GM19351 (cell line): ENCODE data around the gene CATSPERZ.

Experiments used
- ATAC-seq: cut with Tn5 transposase; IDR thresholded peaks from one replicate; pipeline ENCODE4 v1.9.1; 2021; ENCODE audit warnings: mild to moderate bottlenecking, moderate library complexity; ENCODE audit not compliant: unreplicated experiment

Gene CATSPERZ, protein sequence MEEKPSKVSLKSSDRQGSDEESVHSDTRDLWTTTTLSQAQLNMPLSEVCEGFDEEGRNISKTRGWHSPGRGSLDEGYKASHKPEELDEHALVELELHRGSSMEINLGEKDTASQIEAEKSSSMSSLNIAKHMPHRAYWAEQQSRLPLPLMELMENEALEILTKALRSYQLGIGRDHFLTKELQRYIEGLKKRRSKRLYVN

DNA sequence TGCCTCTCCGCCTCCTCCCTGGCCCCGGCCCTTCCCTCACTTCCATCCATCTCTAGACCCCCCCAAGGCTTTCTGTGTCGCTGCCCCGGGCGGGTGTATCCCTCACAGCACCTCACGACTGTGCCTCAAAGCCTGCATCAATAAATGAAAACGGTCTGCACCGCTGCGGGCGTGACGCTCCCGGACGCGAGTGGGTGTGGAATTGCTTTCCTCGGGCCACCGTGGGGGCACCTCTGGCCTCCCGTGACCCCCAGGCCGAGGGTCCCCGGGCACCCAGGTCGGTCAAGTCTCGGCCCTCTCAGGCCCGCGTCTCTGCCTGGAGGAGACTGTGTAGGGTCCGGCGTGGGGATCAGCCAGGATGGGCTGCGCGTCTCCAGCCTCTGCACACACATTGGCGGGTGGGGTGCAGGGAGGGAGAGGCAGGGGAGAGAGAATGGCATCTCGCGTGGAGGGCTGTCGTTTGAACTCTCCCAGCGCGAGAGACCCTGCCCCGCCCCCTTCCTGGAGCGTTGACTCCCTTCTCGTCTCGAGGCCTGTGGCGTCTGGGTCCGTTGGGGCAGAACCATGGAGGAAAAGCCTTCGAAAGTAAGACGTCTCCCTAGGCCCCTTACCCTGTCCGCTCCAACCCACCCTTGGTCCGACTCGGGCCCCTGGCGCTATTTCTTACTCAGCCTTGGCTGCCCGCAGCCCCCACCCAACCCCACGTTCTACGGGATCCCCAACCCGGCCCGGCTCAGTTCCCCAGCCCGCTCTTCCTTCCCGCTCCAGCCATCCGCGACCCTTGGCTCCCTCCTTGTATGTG lies at the start of gene CATSPERZ:
TSS of gene CATSPERZ (plus strand) at position 512 of the 802 bp plus-strand sequence. CDS start at position 565, 53 bp downstream.
- ATAC-seq = no peak

DNA sequence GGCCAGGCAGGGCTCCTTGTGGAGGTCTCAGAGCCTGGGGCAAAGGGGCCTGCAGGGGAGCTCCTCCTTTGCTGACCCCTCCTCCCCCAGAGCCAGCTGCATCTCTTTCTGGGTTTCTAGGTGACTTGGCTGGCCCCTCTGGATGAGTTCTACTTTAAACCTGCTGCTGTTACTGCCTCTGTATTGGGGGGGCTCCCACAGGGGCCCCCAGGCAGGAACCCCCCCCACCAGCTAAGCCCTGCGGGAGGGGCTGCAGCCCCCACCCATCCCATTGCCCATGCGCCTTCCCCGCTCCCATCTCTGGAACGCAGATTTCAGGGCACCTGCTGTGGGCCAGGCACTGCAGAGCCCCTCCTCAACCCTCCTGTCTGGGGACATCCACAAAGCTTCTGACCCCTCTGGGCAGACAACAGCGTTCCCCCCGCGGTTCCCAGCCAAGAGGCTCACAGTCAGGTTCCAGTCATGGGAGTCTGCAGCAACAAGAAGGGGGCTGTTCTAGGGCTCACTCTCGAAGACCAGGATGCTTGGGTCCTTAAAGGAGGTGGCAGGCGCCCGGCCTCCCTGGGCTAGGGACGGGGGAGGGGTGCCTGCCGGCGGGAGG lies 49.6 kb upstream of the CATSPERZ start:
- ATAC-seq = no peak

DNA sequence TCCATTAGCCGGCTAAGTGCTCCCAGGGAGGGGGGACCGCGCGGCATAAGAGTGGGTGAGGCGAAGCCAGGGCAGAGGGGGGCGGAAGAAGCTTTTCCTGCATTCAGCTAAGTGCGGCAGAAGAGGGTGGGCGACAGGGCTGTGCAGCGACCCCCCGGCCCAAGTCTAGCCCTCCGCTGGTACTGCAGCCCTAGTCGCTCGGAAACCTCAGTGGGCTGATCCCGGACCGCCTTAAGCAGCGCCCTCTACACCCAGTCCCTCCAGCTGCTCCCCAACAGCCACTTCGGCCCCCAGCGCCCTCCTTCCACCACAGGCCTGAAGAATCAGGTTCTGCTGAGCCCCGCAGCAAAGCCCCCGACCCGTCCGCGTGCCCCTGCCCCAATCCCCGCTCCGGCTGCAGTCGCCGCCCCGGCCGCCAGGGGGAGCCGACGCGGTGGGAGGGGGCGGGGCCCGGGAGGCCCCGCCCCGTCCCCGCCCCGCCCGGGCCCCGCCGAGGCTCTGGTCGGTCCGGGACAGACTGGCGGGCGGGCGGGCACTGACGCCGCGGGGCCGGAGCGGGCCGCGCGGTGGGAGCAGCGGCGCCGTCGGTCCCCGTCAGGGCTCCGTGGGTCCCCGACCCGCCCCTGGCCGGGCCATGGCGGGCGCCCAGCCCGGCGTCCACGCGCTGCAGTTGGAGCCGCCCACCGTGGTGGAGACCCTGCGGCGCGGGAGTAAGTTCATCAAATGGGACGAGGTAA lies 49.0 kb upstream of the CATSPERZ start, which contains the start of gene PLCB3:
TSS of gene PLCB3 (plus strand) at position 515 of the 737 bp plus-strand sequence. CDS start at position 635, 120 bp downstream.
- ATAC-seq = peak; percentile 53

DNA sequence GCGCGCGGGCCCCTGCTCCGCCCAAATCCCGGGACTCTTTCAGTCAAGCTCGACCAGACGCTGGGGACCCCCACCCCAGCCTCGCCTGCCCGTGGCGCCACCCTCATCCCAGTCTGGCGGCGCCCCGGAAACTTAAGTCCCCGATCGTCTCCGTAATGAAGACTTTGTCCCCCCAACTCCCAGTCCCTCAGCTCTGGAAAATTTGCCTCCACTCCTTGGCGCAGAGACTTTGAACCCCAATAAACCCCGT lies 48.5 kb upstream of the CATSPERZ start:
- no peak for ATAC-seq

DNA sequence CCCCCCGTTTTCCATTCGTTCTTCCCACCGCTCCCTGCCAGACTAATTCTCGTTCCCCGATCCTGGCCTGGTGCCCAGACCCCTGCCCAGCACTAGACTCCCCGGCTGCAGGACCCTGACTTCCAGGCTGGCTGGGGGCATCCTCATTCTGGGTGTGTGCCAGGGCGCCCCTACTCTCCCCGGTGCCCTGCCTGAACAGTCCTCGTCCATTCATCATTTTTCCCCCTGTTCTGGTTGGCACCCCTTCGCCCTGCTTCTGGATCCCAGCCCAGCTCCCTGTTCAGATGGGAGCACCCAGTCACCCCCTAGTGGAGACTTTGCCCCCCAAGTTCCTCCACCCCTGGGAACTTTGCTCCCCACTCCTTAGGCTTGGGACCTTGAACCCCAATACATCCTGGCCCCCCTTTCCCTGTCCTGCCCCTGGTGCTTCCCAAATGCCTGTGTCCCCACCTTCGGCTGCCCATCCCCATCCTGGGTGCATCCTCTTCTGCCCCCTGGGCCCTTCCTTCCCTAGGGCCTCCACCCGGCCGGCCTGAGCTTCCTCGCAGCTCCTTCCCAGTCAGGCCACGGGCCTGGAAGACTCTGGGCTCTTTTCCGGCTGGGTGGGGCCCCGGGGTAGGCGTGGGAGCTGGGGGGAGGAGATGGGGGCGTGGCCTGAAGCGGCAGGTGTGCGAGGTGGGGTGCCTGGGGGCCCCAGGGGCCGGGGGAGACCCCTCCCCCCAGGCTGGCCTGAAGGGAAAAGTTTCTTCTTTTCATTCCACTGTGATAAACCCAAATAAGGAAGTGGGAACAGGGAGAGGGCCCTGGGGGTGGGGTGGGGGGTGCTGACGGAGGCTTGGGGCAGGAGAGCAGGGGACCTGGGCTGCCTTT lies 47.9 kb upstream of the CATSPERZ start:
- ATAC-seq = no peak

DNA sequence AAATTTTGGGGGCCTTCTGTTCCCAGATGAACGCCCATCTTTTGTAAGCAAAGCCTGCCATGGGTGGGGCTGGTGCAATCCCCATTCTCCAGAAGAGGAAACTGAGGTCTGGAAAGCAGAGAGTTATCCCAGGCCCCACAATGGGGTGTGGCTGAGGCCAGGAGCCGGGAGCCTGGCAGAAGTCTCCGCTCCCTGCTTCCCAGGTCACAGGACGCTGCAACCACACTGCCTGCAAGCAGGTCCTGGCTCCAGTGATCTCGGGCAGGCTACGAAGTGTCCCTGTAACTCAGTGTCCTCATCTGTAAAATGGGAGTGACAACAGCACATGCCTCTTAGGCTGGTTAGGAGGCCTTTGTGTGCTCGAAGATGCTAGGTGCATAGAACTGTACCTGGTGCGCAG lies 47.1 kb upstream of the CATSPERZ start:
- no peak for ATAC-seq

DNA sequence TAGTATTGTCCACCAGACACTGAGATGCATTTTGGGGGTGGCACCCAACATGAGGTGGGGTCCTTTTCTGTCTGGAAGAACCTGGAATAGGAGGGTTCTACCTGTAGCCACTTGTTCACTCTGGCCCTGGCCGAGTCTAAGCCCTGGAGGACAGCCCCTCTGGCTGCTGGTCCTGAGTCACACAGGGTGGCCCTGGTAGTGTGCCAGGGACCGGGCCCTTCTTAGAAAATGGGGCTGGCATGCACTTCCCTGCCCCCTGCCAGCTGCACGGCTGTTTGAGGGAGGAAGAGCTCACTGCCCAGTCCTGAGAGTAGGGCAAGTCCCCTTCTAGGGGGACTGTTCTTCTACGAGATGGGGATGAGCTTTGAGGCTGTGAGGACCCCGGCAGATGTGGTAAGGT lies 46.7 kb upstream of the CATSPERZ start:
- no peak for ATAC-seq

DNA sequence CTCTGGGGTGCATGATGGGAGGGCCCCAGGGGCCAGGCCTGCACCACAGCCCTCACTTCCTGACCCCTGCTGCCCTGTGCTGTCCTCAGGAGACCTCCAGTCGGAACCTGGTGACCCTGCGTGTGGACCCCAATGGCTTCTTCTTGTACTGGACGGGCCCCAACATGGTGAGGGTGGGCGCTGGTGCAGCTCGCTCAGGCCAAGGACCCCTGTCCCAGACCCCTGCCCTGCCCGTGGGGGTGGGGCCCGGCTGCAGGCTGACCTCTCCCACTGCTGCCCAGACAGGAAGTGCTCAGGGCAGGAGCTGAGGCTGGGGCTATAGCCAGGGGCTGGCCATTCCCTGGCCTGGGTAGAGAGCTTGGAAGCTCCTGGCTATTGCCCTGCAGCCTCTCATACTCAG lies 45.8 kb upstream of the CATSPERZ start:
- ATAC-seq = no peak

DNA sequence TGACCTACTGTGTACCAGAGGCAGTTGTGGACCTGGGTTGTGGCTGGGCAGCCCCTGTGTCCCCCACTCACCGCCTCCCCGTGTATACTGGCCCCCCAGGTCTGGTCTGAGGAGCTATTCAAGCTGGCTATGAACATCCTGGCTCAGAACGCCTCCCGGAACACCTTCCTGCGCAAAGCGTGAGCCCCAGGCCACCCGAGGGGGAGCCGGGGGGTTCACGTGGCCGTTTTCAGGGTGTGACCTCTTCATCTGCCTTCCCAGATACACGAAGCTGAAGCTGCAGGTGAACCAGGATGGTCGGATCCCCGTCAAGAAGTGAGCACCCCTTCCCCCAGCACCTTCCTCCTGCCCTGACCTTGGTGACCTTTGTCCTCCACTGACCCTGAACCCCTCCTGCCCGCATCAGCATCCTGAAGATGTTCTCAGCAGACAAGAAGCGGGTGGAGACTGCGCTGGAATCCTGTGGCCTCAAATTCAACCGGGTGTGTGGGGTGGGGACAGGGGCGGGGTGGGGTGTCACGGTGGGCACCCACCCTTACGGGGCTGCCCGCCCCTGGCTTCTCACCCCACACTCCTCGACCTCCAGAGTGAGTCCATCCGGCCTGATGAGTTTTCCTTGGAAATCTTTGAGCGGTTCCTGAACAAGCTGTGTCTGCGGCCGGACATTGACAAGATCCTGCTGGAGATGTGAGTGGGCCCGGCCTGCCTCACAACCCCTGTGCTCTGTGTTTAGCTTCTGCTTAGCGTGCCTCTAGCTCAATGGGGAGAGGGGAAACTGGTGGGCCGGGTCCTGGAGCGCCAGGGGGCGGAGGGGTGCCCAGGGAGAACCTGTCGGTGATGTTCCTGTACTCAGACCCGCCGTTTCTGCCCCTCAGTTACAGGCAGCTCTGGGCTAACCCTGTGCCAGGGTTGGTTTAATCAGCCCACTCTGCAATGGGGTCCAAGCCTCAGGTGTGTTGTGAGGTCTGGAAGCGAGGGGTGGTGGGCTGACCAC lies 44.7 kb upstream of the CATSPERZ start:
- ATAC-seq = no peak

DNA sequence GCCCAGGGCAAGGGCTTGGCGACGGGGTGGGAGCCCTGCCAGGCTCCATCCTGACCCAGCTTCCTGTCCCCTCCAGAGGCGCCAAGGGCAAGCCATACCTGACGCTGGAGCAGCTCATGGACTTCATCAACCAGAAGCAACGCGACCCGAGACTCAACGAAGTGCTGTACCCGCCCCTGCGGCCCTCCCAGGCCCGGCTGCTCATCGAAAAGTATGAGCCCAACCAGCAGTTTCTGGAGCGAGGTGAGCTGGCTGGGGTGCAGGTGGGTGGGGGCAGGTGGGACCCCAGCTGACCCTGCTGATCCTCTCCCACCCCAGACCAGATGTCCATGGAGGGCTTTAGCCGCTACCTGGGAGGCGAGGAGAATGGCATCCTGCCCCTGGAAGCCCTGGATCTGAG lies 43.9 kb upstream of the CATSPERZ start:
- no peak for ATAC-seq

DNA sequence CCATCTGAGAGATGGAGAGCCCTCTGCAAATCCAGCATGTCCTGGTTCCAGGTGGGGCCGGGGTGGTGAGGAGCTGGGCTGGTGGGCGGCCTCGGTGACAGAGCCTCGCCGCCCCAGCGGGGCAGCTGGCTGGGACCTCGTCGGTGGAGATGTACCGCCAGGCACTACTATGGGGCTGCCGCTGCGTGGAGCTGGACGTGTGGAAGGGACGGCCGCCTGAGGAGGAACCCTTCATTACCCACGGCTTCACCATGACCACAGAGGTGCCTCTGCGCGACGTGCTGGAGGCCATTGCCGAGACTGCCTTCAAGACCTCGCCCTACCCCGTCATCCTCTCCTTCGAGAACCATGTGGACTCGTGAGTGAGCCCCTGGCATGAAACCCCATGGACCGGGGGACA lies 41.8 kb upstream of the CATSPERZ start:
- ATAC-seq = no peak

DNA sequence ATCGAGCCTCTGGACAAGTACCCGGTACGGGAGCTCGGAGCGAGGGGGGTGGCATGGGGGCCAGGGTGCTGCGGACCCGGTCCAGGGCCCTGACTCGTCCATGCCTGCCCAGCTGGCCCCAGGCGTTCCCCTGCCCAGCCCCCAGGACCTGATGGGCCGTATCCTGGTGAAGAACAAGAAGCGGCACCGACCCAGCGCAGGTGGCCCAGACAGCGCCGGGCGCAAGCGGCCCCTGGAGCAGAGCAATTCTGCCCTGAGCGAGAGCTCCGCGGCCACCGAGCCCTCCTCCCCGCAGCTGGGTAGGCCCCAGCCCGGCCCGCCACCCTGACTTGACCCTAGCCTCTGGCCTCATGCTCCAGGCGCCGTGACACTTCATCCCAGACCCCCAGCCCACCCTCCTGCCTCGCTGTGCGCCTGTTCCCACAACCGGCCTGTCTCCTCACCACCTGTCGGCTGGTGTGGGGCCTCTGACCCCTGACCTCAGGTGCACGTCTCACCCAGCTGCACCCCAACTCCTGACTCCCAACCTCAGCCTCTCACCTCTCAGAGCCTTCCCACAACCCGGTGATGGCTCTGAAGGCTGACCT lies 41.1 kb upstream of the CATSPERZ start:
- no peak for ATAC-seq

DNA sequence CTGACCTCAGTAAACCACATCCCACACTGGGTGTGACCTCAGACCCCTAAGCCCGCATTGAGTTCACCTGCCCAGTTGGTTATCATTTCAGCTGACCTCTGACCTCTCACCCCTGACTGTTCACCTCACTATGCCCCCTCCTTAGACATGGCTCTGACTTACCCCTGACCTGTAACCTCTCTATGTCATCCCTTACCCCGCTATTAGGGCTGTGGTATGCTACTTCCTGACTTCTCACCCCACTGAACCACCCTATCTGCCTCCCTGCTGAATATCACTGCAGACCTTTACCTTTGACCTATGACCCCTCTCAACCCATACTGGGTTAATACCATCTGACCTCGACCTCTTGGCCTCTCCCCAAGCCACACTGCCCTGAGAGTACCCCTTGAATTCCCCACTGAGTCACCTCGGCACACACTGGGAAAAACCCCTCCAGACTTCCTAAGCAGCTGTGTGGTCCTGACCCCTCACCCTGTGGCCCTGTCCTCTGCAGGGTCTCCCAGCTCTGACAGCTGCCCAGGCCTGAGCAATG lies 40.6 kb upstream of the CATSPERZ start:
- no peak for ATAC-seq

DNA sequence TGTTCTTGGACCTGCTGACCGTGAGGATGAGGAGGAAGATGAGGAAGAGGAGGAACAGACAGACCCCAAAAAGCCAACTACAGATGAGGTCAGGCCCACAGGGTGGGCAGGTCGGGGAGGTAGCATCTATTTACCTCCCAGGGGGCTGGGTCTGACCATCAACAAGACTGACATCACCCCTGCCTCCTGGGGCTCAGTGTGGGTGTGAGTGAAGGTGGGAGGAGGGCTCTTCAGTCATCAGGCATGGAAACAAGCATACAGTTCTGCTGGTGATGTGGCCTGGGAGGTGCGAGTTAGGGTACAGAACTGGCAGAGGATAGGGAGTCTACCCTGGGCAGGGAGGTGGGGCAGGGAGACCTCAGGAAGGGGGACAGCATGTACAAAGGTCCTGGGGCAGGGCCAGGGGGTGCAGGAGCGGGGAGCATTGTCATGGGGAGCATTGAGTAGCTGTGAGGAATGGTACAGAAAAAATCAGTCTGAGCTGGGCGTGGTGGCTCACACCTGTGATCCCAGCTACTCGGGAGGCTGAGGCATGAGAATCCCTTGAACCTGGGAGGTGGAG lies 39.9 kb upstream of the CATSPERZ start:
- ATAC-seq = no peak

DNA sequence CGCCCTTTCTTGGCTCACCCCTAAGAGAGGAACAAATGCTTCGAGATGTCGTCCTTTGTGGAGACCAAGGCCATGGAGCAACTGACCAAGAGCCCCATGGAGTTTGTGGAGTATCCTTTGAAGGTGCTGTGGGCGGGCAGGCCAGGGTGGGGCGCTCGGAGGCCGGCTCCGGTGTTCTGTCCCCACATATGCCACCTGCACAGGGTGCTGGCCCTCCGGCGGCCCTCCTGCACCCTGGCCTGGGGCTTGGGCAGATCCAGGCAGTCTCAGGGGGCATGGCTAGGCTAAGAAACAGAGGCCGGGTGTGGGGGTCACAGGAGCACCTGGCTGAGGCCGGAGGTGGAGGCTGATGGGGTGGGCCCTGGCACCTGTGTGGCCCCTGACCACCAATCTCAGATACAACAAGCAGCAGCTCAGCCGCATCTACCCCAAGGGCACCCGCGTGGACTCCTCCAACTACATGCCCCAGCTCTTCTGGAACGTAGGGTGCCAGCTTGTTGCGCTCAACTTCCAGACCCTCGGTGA lies 38.5 kb upstream of the CATSPERZ start:
- ATAC-seq = no peak

DNA sequence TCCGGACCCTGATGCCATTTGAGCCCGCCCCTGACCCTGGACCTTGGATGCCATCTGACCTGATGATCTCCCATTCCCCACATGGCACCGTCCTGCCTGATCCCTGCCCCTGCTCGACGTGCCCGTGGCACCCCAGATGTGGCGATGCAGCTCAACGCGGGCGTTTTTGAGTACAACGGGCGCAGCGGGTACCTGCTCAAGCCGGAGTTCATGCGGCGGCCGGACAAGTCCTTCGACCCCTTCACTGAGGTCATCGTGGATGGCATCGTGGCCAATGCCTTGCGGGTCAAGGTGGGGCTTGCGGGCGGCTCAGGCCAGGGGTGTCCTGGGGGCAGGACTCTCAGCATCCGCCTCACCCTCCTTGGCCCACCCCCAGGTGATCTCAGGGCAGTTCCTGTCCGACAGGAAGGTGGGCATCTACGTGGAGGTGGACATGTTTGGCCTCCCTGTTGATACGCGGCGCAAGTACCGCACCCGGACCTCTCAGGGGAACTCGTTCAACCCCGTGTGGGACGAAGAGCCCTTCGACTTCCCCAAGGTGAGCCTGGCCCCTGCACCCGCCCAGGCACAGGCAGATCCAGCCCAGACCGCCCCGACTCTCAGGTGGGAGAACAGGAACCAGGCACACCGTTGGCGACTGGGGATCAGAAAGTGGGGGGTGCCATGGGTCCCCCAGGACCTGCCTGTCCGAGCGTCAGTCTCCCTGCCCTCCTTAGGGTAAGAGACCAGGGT lies 37.7 kb upstream of the CATSPERZ start:
- ATAC-seq = no peak
